Large intestine (tissue), 3 donors: ENCODE data around the gene SNCAIP. TPM values are rescaled to one million over a fixed set of nuclear protein-coding genes. Genes with fewer than 3 reads are reported as not detected.
A peak's percentile ranks its signal among the peaks of the same experiment; 100 is the strongest.

ENCODE experiments used
- DNase-seq, 2 donors: peaks; one replicate each; pipeline versions ENCODE4 v3.0.0 to v3.0.0-alpha.2; 2013
- H3K27ac ChIP-seq: one replicate; pipeline ENCODE4 v1.5.1; 2013; ENCODE audit warnings: low read length
- H3K27me3 ChIP-seq: 2 replicates; pipeline ENCODE4 v1.6.1; 2013; ENCODE audit warnings: low read length; ENCODE audit not compliant: control insufficient read depth, insufficient read depth
- H3K36me3 ChIP-seq: 2 replicates; pipeline ENCODE4 v1.6.1; 2013; ENCODE audit warnings: low read length; ENCODE audit not compliant: control insufficient read depth, insufficient read depth
- H3K4me1 ChIP-seq: one replicate; pipeline ENCODE4 v1.6.1; 2013; ENCODE audit warnings: low read length; ENCODE audit not compliant: control insufficient read depth, insufficient read depth
- H3K4me3 ChIP-seq: one replicate; pipeline ENCODE4 v1.5.1; 2013; ENCODE audit warnings: low read length
- H3K9me3 ChIP-seq: one replicate; pipeline ENCODE4 v1.6.1; 2013; ENCODE audit warnings: mild to moderate bottlenecking, low read depth, low read length, moderate library complexity; ENCODE audit not compliant: control insufficient read depth
- WGBS: methylation state at CpG from one replicate; pipeline ENCODE4 v1.1.5; 2013; ENCODE audit warnings: low lambda C conversion rate; ENCODE audit not compliant: insufficient coverage; 5-methylcytosine and 5-hydroxymethylcytosine counted together
- polyA plus RNA-seq: library from polyadenylated mRNA; unstranded; fragments of 120-200 nt; gene quantifications from one replicate; pipeline ENCODE4 v1.2.1, GENCODE V29; 2013

Gene SNCAIP
- polyA plus RNA-seq, 1 donor = 7.3 TPM

GRCh38 chr5:122463221-122463620 is 151.2 kb downstream of the SNCAIP start:
- Histone ChIP-seq H3K9me3 (no peaks in the 10 kb centered on the region), H3K4me1 (no peaks in the 10 kb centered on the region), H3K27me3 (no peaks in the 10 kb centered on the region), H3K36me3 (no peaks in the 10 kb centered on the region), H3K27ac (no peak overlapping the region), H3K4me3 (no peak overlapping the region)
- no peak for DNase-seq
- 80% methylated on average over 1 of the region's 1 CpG for WGBS

GRCh38 chr5:122464191-122464590 is 152.2 kb downstream of the SNCAIP start:
- no peak for DNase-seq
- H3K36me3 ChIP-seq = no peaks in the 10 kb centered on the region
- H3K4me1 ChIP-seq = peaks cover 5% of the 10 kb centered on the region
- H3K4me3 ChIP-seq = no peak overlapping the region
- no peak overlapping the region for H3K27ac ChIP-seq
- no peaks in the 10 kb centered on the region for H3K9me3 ChIP-seq
- no peaks in the 10 kb centered on the region for H3K27me3 ChIP-seq
- WGBS = no CpG with 5 or more reads among the region's 2 CpGs

GRCh38 chr5:122465031-122465577 is 153.1 kb downstream of the SNCAIP start:
- WGBS = 83% methylated on average over 2 of the region's 7 CpGs
- no peaks in the 10 kb centered on the region for H3K27me3 ChIP-seq
- H3K4me1 ChIP-seq = peaks cover 7% of the 10 kb centered on the region
- no peak for DNase-seq
- no peaks in the 10 kb centered on the region for H3K36me3 ChIP-seq
- H3K9me3 ChIP-seq = no peaks in the 10 kb centered on the region
- no peak overlapping the region for H3K4me3 ChIP-seq
- H3K27ac ChIP-seq = no peak overlapping the region

GRCh38 chr5:122465994-122466393 is 154.0 kb downstream of the SNCAIP start:
- H3K9me3 ChIP-seq = no peaks in the 10 kb centered on the region

GRCh38 chr5:122468351-122469116 is 156.5 kb downstream of the SNCAIP start:
- no peak for DNase-seq
- peak overlapping the region; percentile 52 for H3K27ac ChIP-seq
- no peaks in the 10 kb centered on the region for H3K36me3 ChIP-seq
- peaks cover 18% of the 10 kb centered on the region for H3K4me1 ChIP-seq
- WGBS = 67% methylated on average over 2 of the region's 2 CpGs
- H3K9me3 ChIP-seq = no peaks in the 10 kb centered on the region
- no peaks in the 10 kb centered on the region for H3K27me3 ChIP-seq
- no peak overlapping the region for H3K4me3 ChIP-seq

More at GRCh38 chr5:122465994-122466393, 154.0 kb downstream of the SNCAIP start:
- H3K4me1 ChIP-seq = peaks cover 15% of the 10 kb centered on the region
- H3K27ac ChIP-seq = no peak overlapping the region
- H3K36me3 ChIP-seq = no peaks in the 10 kb centered on the region
- H3K27me3 ChIP-seq = no peaks in the 10 kb centered on the region
- no peak for DNase-seq
- H3K4me3 ChIP-seq = no peak overlapping the region
- 76% methylated on average over 3 of the region's 4 CpGs for WGBS

GRCh38 chr5:122469384-122469919 is 157.4 kb downstream of the SNCAIP start:
- H3K4me1 ChIP-seq = peaks cover 22% of the 10 kb centered on the region
- DNase-seq = peak; percentile 69 to 89
- WGBS = 42% methylated on average over 3 of the region's 5 CpGs
- no peak overlapping the region for H3K4me3 ChIP-seq
- H3K27me3 ChIP-seq = no peaks in the 10 kb centered on the region
- H3K27ac ChIP-seq = peak overlapping the region; percentile 52
- H3K9me3 ChIP-seq = no peaks in the 10 kb centered on the region
- H3K36me3 ChIP-seq = no peaks in the 10 kb centered on the region

- Histone ChIP-seq H3K4me3 (no peak overlapping the region), H3K36me3 (no peaks in the 10 kb centered on the region), H3K4me1 (peaks cover 22% of the 10 kb centered on the region), H3K27me3 (no peaks in the 10 kb centered on the region), H3K9me3 (no peaks in the 10 kb centered on the region), H3K27ac (peak overlapping the region; percentile 20)
- no peak for DNase-seq
- 60% methylated on average over 1 of the region's 2 CpGs for WGBS
Measured at GRCh38 chr5:122470365-122470764, 158.3 kb downstream of the SNCAIP start.

GRCh38 chr5:122471031-122471751 is 159.2 kb downstream of the SNCAIP start:
- WGBS = no CpG with 5 or more reads among the region's 9 CpGs
- H3K27ac ChIP-seq = no peak overlapping the region
- no peaks in the 10 kb centered on the region for H3K36me3 ChIP-seq
- peaks cover 22% of the 10 kb centered on the region for H3K4me1 ChIP-seq
- no peak for DNase-seq
- no peaks in the 10 kb centered on the region for H3K9me3 ChIP-seq
- no peak overlapping the region for H3K4me3 ChIP-seq
- no peaks in the 10 kb centered on the region for H3K27me3 ChIP-seq

GRCh38 chr5:122471752-122472061 is 159.7 kb downstream of the SNCAIP start:
- WGBS = no CpG with 5 or more reads among the region's 5 CpGs
- no peak overlapping the region for H3K27ac ChIP-seq
- DNase-seq = no peak
- H3K4me1 ChIP-seq = peaks cover 22% of the 10 kb centered on the region
- no peaks in the 10 kb centered on the region for H3K27me3 ChIP-seq
- no peaks in the 10 kb centered on the region for H3K36me3 ChIP-seq
- no peaks in the 10 kb centered on the region for H3K9me3 ChIP-seq
- H3K4me3 ChIP-seq = no peak overlapping the region

GRCh38 chr5:122473138-122473843 is 161.3 kb downstream of the SNCAIP start:
- H3K27ac ChIP-seq = no peak overlapping the region
- DNase-seq = no peak
- no peaks in the 10 kb centered on the region for H3K36me3 ChIP-seq
- no peaks in the 10 kb centered on the region for H3K27me3 ChIP-seq
- peaks cover 22% of the 10 kb centered on the region for H3K4me1 ChIP-seq
- WGBS = 60% methylated on average over 1 of the region's 5 CpGs
- no peaks in the 10 kb centered on the region for H3K9me3 ChIP-seq
- no peak overlapping the region for H3K4me3 ChIP-seq
